Measurements from ENCODE around the gene ESAM.
A peak's percentile ranks its signal among the peaks of the same experiment; 100 is the strongest.

ESAM gene

GRCh38 chr11:124770959-124771358 is 8.9 kb upstream of the ESAM start:
- peak; percentile 39 for DNase-seq (ENCODE audit: low read depth)

GRCh38 chr11:124769806-124770774 is 8.0 kb upstream of the ESAM start:
- DNase-seq (ENCODE audit: low read depth): peak; percentile 79

GRCh38 chr11:124768914-124769313 is 6.8 kb upstream of the ESAM start:
- no peak for DNase-seq (ENCODE audit: low read depth)

GRCh38 chr11:124766156-124766555 is 4.1 kb upstream of the ESAM start:
- DNase-seq (ENCODE audit: low read depth): no peak

- peak; percentile 62 for DNase-seq (ENCODE audit: low read depth)
Observed at GRCh38 chr11:124763156-124763947, 1.3 kb upstream of the ESAM start.

- no peak for DNase-seq (ENCODE audit: low read depth)
Observed at GRCh38 chr11:124762624-124763155, 600 bp upstream of the ESAM start.

GRCh38 chr11:124761301-124762104 is 587 bp downstream of the ESAM start:
- DNase-seq (ENCODE audit: low read depth): no peak

GRCh38 chr11:124760806-124761205 is 1.3 kb downstream of the ESAM start:
- no peak for DNase-seq (ENCODE audit: low read depth)

GRCh38 chr11:124760205-124760652 is 1.9 kb downstream of the ESAM start:
- DNase-seq (ENCODE audit: low read depth): no peak

GRCh38 chr11:124759266-124760204 is 2.6 kb downstream of the ESAM start:
- DNase-seq (ENCODE audit: low read depth): no peak

- DNase-seq (ENCODE audit: low read depth): peak; percentile 71
Observed at GRCh38 chr11:124758355-124759265, 3.5 kb downstream of the ESAM start.

GRCh38 chr11:124757320-124757719 is 4.8 kb downstream of the ESAM start:
- no peak for DNase-seq (ENCODE audit: low read depth)

GRCh38 chr11:124756753-124757227 is 5.3 kb downstream of the ESAM start:
- DNase-seq (ENCODE audit: low read depth): no peak

- no peak for DNase-seq (ENCODE audit: low read depth)
Observed at GRCh38 chr11:124756033-124756752, 5.9 kb downstream of the ESAM start.

GRCh38 chr11:124754710-124755109 is 7.4 kb downstream of the ESAM start:
- no peak for DNase-seq (ENCODE audit: low read depth)

GRCh38 chr11:124754309-124754708 is 7.8 kb downstream of the ESAM start:
- no peak for DNase-seq (ENCODE audit: low read depth)

GRCh38 chr11:124753624-124754023 is 8.5 kb downstream of the ESAM start:
- DNase-seq (ENCODE audit: low read depth): no peak

GRCh38 chr11:124753205-124753604 is 8.9 kb downstream of the ESAM start:
- DNase-seq (ENCODE audit: low read depth): no peak

All from iris pigment epithelial cell (primary cell).